Left ventricle myocardium inferior (tissue), 1 donor: Measurements from ENCODE around the gene IQSEC2. TPM values are rescaled to one million over a fixed set of nuclear protein-coding genes. Genes with fewer than 3 reads are reported as not detected.
A peak's percentile ranks its signal among the peaks of the same experiment; 100 is the strongest.

ENCODE experiments used
- DNase-seq: peaks from one replicate; pipeline ENCODE4 v3.0.0-alpha.2; 2020
- H3K27ac ChIP-seq: fragments of 200-600 bp; replicated peaks from 2 replicates; pipeline ENCODE4 v1.8.0; 2021
- H3K27me3 ChIP-seq: fragments of 200-600 bp; 2 replicates; pipeline ENCODE4 v1.8.0; 2021; ENCODE audit warnings: low read depth
- H3K36me3 ChIP-seq: fragments of 200-600 bp; 2 replicates; pipeline ENCODE4 v1.8.0; 2021
- H3K4me1 ChIP-seq: fragments of 200-600 bp; 2 replicates; pipeline ENCODE4 v1.8.0; 2021
- H3K4me3 ChIP-seq: fragments of 200-600 bp; 2 replicates; pipeline ENCODE4 v1.8.0; 2021; ENCODE audit warnings: mild to moderate bottlenecking, moderate library complexity
- H3K9me3 ChIP-seq: fragments of 200-600 bp; replicated peaks from 2 replicates; pipeline ENCODE4 v1.8.0; 2021
- CTCF ChIP-seq: fragments of 200-600 bp; IDR thresholded peaks from 2 replicates; pipeline ENCODE4 v1.8.0; 2021; ENCODE audit warnings: antibody characterized with exemption, mild to moderate bottlenecking, borderline replicate concordance
- intact Hi-C: fragments of 100-400 bp; cut with micrococcal nuclease; formaldehyde crosslinking; loops from one replicate; pipeline ENCODE4 v1.11.0; 2022
- total RNA-seq: library from RNA; stranded (reverse); fragmentation: NEBNext Ultra II Directional; extraction: Animal tissue kit (Norgen Biotek cat#: 25700); gene quantifications from one replicate; pipeline ENCODE4 v1.2.1, GENCODE V29; 2021
- donor health status: DM: no; HTN: yes; CAD: no; lungs with severe emphysema.

The IQSEC2 gene
- total RNA-seq, 1 donor from 2014 or later = 17.1 TPM

DNA sequence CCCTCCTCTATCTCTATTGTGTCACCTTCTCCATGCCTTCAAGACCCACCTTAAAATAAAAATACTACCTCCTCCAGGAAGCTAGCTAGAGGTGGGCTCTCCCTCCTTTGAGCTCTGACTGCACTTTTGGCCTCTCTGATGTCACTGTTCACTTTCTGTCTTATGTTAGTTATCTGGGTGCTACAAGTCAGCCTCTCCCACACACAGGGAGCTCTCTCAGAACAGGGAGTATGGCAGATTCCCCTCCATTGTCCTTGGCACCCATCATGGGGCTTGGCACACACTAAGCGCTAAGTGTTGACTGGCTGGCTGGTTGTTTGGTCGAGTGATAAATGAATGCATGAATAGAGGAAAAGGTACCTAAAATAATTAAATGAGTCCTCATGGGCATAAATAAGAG lies 35.2 kb downstream of the IQSEC2 start:
- no peak for DNase-seq
- peaks cover 7% of the 10 kb centered on the region for H3K36me3 ChIP-seq
- H3K9me3 ChIP-seq = no peaks in the 10 kb centered on the region
- no peak overlapping the region for H3K4me3 ChIP-seq
- H3K27me3 ChIP-seq = no peaks in the 10 kb centered on the region
- no peaks in the 10 kb centered on the region for H3K4me1 ChIP-seq
- no peak for TF ChIP-seq CTCF
- intact Hi-C loops = no loop called here
- no peak overlapping the region for H3K27ac ChIP-seq

DNA sequence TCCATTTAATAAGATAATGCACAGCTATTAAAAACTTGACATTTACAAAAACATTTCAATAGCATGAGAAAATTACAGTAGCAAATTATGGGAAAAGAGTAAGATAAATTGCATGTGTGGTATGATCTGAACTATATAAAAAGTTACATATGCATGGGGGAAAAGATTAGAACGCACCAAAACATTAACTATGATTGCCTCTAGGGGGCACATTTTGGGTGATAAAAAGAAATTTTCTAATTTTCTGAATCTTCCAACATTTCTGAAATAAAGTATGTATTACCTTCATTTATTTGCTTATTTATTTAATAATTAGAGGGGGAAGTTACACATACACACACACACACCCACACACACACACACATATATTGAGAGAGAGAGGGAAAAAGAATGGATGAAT lies 36.8 kb downstream of the IQSEC2 start:
- Histone ChIP-seq H3K9me3 (no peaks in the 10 kb centered on the region), H3K27ac (no peak overlapping the region), H3K4me1 (no peaks in the 10 kb centered on the region), H3K4me3 (no peak overlapping the region), H3K27me3 (no peaks in the 10 kb centered on the region), H3K36me3 (peaks cover 8% of the 10 kb centered on the region)
- DNase-seq = no peak
- intact Hi-C loops = no loop called here
- peak; percentile 10 for TF ChIP-seq CTCF

- Histone ChIP-seq H3K27ac (no peak overlapping the region), H3K4me3 (no peak overlapping the region), H3K36me3 (peaks cover 8% of the 10 kb centered on the region), H3K9me3 (no peaks in the 10 kb centered on the region), H3K27me3 (no peaks in the 10 kb centered on the region), H3K4me1 (no peaks in the 10 kb centered on the region)
- intact Hi-C loops = no loop called here
- TF ChIP-seq CTCF = no peak
- DNase-seq = no peak
Measured at GRCh38 chrX:53242310-53242709, 39.1 kb downstream of the IQSEC2 start.

GRCh38 chrX:53241558-53241957 lies 39.8 kb downstream of the IQSEC2 start:
- TF ChIP-seq CTCF = no peak
- intact Hi-C loops = no loop called here
- peaks cover 8% of the 10 kb centered on the region for H3K36me3 ChIP-seq
- no peaks in the 10 kb centered on the region for H3K27me3 ChIP-seq
- H3K4me3 ChIP-seq = no peak overlapping the region
- no peak for DNase-seq
- H3K9me3 ChIP-seq = no peaks in the 10 kb centered on the region
- no peak overlapping the region for H3K27ac ChIP-seq
- H3K4me1 ChIP-seq = no peaks in the 10 kb centered on the region

DNA sequence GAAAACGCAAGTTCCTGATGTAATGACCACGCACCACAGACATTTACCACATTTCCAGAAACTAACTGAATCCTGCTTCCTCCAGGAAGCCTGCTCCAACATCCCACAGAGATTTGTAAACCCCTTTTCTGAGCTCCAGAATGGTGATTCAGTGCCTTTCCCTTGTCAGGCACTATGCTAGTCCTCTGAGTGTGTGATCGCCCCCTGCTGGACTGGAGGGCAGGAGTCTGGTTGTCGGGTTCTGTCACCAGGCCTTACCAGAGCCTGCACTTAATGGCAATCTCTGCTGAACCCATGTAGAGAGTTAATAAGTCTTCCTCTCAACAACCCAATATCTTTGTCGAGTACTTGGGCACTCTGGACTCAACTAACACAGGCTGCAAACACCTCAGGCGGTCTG lies 41.9 kb downstream of the IQSEC2 start:
- H3K27ac ChIP-seq = no peak overlapping the region
- no peak for TF ChIP-seq CTCF
- H3K4me1 ChIP-seq = no peaks in the 10 kb centered on the region
- no peaks in the 10 kb centered on the region for H3K9me3 ChIP-seq
- peaks cover 8% of the 10 kb centered on the region for H3K36me3 ChIP-seq
- H3K4me3 ChIP-seq = no peak overlapping the region
- DNase-seq = no peak
- intact Hi-C loops = no loop called here
- no peaks in the 10 kb centered on the region for H3K27me3 ChIP-seq

DNA sequence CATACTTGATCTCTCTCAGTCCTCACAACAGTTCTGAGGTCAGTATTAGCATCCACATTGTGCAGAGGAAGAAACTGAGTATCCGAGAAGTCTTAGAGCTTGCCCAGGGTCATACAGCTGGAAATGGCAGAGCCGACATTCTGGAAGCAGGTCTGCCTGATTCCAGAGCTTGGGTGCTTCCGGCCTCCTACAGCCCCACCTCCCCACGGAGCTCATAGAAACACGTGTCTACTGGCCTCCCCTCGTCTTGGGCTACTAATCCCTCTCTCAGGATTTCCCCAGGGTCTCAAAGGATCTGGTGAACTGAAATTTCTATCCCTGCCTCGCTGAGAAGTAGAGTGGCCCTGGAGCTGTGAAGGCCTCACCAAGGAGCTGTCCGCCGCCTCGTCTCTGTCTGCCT lies 44.3 kb downstream of the IQSEC2 start:
- H3K4me3 ChIP-seq = no peak overlapping the region
- no peaks in the 10 kb centered on the region for H3K4me1 ChIP-seq
- no peak overlapping the region for H3K27ac ChIP-seq
- DNase-seq = no peak
- no peaks in the 10 kb centered on the region for H3K27me3 ChIP-seq
- peaks cover 8% of the 10 kb centered on the region for H3K36me3 ChIP-seq
- H3K9me3 ChIP-seq = no peaks in the 10 kb centered on the region
- intact Hi-C loops = no loop called here
- TF ChIP-seq CTCF = no peak
